Measurements from ENCODE around the gene FAM83F.

The FAM83F gene

DNA sequence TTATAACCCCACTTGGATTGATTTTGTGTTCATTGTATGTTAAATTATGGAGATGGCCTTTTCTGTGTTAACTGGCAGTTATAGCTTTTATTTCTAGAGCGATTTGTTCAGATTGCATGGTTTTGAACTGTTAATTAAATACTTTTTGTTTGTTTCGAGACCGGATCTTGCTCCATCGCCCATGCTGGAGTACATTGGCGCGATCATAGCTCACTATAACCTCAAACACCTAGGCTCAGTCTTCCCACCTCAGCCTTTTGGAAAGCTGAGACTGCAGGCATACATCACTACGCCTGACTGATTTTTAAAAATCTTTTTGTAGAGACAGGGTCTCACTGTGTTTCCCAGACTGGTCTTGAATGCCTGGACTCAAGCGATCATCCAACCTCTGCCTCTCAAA, 77.0 kb downstream of the FAM83F start:
- in situ Hi-C loops (cut with MboI; ENCODE audit: low pct_unique_long_range_greater_than_20kb, low sequenced_read_pairs, unreplicated experiment): no loop called here
- TF ChIP-seq, protein P1, sequence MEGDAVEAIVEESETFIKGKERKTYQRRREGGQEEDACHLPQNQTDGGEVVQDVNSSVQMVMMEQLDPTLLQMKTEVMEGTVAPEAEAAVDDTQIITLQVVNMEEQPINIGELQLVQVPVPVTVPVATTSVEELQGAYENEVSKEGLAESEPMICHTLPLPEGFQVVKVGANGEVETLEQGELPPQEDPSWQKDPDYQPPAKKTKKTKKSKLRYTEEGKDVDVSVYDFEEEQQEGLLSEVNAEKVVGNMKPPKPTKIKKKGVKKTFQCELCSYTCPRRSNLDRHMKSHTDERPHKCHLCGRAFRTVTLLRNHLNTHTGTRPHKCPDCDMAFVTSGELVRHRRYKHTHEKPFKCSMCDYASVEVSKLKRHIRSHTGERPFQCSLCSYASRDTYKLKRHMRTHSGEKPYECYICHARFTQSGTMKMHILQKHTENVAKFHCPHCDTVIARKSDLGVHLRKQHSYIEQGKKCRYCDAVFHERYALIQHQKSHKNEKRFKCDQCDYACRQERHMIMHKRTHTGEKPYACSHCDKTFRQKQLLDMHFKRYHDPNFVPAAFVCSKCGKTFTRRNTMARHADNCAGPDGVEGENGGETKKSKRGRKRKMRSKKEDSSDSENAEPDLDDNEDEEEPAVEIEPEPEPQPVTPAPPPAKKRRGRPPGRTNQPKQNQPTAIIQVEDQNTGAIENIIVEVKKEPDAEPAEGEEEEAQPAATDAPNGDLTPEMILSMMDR (IDR thresholded peaks at IDR 0.05; ENCODE audit: extremely low read depth, insufficient read depth, missing control alignments): no peak
- no peak for DNase-seq (ENCODE audit: low spot score)

DNA sequence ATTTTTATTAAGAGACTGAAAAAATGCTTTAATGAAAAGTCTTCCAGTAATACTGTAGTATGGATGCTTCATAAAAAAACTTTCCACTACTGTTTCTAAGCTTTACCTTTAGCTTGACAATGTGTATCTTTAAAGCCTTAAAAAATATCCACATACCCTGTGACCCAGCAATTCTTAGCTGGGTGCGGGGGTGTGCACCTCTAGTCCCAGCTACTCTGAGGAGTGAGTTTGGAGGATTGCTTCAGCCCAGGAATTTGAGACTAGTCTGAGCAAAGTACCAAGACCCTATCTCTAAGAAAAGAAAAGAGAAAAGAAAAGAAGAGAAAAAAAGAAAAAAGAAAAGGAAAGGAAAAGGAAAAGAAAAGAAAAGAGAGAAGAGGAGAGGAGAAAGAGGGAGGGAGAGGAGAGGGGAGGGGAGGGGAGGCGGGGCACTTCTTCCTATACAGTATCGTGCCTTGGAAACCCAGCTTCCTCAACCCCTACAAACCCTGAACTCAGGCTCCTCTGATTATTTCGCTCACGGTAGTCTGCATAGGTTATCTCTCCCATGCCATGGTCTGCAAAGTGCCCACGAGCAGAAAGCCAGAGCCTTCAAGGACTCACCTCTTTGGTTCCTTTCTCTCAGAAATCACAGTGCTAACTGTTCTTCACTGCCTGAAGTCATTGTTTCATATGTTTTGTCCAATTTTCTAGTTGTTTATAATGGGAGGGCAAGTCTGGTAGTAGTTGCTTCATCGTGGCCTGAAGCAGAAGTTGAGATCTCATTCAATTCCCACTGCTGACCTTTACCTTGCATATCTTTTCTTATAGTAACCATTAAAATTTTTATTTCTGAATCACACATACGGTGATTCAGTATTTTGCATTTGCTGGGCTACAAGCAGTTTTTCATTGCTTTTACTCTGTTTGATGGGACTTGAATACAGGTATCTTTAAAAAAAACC, 82.2 kb downstream of the FAM83F start:
- TF ChIP-seq, protein P1 (IDR thresholded peaks at IDR 0.05; ENCODE audit: extremely low read depth, insufficient read depth, missing control alignments): no peak
- in situ Hi-C loops (cut with MboI; ENCODE audit: low pct_unique_long_range_greater_than_20kb, low sequenced_read_pairs, unreplicated experiment): no loop called here
- DNase-seq (ENCODE audit: low spot score): no peak

DNA sequence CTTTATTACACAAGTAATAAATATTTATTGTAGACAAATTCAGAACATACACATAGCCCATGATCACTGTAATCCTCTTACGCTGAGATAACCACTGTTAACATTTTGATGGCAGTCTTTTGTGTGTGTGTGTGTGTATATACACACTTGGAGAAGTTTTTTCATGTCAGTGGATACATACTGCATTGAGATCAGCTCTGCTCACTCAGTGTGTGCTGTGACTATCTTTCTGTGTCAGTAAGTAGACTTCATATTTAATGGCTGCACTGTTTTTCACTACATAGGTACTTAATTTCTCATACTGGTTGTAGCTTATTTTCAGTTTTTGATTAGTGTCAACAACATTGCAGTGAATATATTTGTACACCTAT, 82.9 kb downstream of the FAM83F start:
- TF ChIP-seq, protein P1 (IDR thresholded peaks at IDR 0.05; ENCODE audit: extremely low read depth, insufficient read depth, missing control alignments): no peak
- in situ Hi-C loops (cut with MboI; ENCODE audit: low pct_unique_long_range_greater_than_20kb, low sequenced_read_pairs, unreplicated experiment): no loop called here

DNA sequence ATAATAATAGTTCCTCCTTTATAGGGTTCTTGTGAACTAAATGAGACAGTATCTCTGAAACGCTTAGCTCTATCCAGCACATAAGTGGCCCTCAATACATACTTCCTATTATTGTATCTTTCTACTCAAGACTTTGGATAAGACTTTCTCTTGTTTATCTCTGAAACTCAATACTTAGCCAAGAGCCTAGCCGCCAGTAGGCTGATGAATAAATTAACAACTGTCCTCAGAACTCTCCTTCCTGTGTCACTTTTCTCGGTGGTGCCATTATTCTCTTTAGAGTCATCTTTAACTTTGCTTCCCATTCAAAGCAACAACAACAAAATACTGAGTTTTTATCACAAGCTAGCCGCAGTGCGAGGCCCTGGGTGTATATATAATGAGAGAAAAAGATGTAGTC, 86.9 kb downstream of the FAM83F start:
- DNase-seq (ENCODE audit: low spot score): no peak
- TF ChIP-seq, protein P1 (IDR thresholded peaks at IDR 0.05; ENCODE audit: extremely low read depth, insufficient read depth, missing control alignments): no peak
- in situ Hi-C loops (cut with MboI; ENCODE audit: low pct_unique_long_range_greater_than_20kb, low sequenced_read_pairs, unreplicated experiment): no loop called here

More for the DNA sequence above, 82.9 kb downstream of the FAM83F start:
- DNase-seq (ENCODE audit: low spot score): no peak

DNA sequence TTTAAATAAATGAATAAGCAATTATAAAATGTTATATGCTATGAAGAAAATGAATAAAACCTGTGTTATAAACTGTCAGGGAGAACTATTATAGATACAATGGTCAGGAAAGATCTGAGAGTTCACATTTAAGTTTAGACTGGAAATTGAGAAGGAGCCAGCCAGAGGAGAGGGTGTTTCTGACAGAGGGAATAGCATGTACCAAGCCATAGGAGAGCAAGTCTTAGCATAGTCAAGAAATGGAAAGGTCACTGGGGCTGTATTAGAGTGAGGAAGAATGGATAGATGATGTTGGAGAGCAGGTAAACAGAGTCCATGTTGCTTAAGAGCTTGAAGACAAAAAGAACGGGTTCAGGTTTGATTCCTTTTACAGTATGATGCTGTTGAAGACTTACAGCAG, 87.4 kb downstream of the FAM83F start:
- DNase-seq (ENCODE audit: low spot score): no peak
- in situ Hi-C loops (cut with MboI; ENCODE audit: low pct_unique_long_range_greater_than_20kb, low sequenced_read_pairs, unreplicated experiment): no loop called here
- TF ChIP-seq, protein P1 (IDR thresholded peaks at IDR 0.05; ENCODE audit: extremely low read depth, insufficient read depth, missing control alignments): no peak

DNA sequence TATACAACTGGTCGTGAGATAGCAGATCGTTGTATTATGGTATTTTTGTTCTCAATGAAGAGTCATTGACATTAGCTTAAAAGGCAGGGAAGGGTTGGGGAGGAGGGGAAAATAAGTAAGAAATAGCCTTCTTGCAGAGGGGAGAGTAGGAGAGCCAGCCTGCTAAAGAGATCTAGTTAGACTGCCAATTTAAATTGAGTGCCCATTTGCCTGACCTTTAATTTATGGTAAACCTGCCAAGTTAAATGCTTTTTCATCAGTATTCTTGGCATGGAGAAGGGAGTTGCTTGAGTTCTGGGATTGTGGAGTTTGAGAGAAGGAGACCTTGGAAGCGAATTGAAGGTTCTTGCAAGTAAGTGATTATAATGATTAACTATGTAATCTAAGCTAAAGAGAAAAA, 89.0 kb downstream of the FAM83F start:
- TF ChIP-seq, protein P1 (IDR thresholded peaks at IDR 0.05; ENCODE audit: extremely low read depth, insufficient read depth, missing control alignments): no peak
- in situ Hi-C loops (cut with MboI; ENCODE audit: low pct_unique_long_range_greater_than_20kb, low sequenced_read_pairs, unreplicated experiment): no loop called here
- no peak for DNase-seq (ENCODE audit: low spot score)

All from GM13977 (cell line).